HEK293 (cell line): ENCODE data around the gene KIAA1671.

Experiments
- AEBP2 ChIP-seq: fragments of 450-650 bp; formaldehyde crosslinking; IDR thresholded peaks from 2 replicates; pipeline ENCODE4 v1.5.1; 2016; ENCODE audit warnings: missing biosample characterization, missing genetic modification characterization, borderline replicate concordance
- ELK4 ChIP-seq: IDR thresholded peaks from 2 replicates; pipeline ENCODE4 v1.6.1; 2011; ENCODE audit warnings: mild to moderate bottlenecking, low read depth, low read length, borderline replicate concordance
- GLI4 ChIP-seq: fragments of 450-650 bp; formaldehyde crosslinking; IDR thresholded peaks from 2 replicates; pipeline ENCODE4 v1.5.1; 2016; ENCODE audit warnings: missing biosample characterization, missing genetic modification characterization
- PRDM1 ChIP-seq: fragments of 450-650 bp; formaldehyde crosslinking; IDR thresholded peaks from 2 replicates; pipeline ENCODE4; 2016; ENCODE audit warnings: missing biosample characterization, missing genetic modification characterization
- RBAK ChIP-seq: fragments of 450-650 bp; formaldehyde crosslinking; IDR thresholded peaks from 2 replicates; pipeline ENCODE4 v1.5.1; 2016; ENCODE audit warnings: missing biosample characterization, missing genetic modification characterization
- TSHZ1 ChIP-seq: fragments of 450-650 bp; formaldehyde crosslinking; IDR thresholded peaks from 2 replicates; pipeline ENCODE4 v1.5.1; 2016; ENCODE audit warnings: missing biosample characterization, missing genetic modification characterization, borderline replicate concordance
- YY2 ChIP-seq: fragments of 450-650 bp; formaldehyde crosslinking; IDR thresholded peaks from 2 replicates; pipeline ENCODE4 v1.5.1; 2016; ENCODE audit warnings: missing biosample characterization, missing genetic modification characterization
- ZFP3 ChIP-seq: fragments of 450-650 bp; formaldehyde crosslinking; IDR thresholded peaks from 2 replicates; pipeline ENCODE4 v1.5.1; 2016; ENCODE audit warnings: low read depth, missing biosample characterization, missing genetic modification characterization
- ZNF148 ChIP-seq: fragments of 450-650 bp; formaldehyde crosslinking; IDR thresholded peaks from 2 replicates; pipeline ENCODE4 v1.5.0; 2017; ENCODE audit warnings: missing biosample characterization, missing genetic modification characterization, borderline replicate concordance
- ZNF155 ChIP-seq: fragments of 450-650 bp; formaldehyde crosslinking; IDR thresholded peaks from 2 replicates; pipeline ENCODE4 v1.5.1; 2016; ENCODE audit warnings: missing biosample characterization, missing genetic modification characterization
- ZNF18 ChIP-seq: fragments of 450-650 bp; formaldehyde crosslinking; IDR thresholded peaks from 2 replicates; pipeline ENCODE4 v1.5.1; 2016; ENCODE audit warnings: missing biosample characterization, missing genetic modification characterization
- ZNF202 ChIP-seq: fragments of 450-650 bp; formaldehyde crosslinking; IDR thresholded peaks from 2 replicates; pipeline ENCODE4 v1.5.1; 2016; ENCODE audit warnings: missing biosample characterization, missing genetic modification characterization, borderline replicate concordance
- ZNF398 ChIP-seq: fragments of 450-650 bp; formaldehyde crosslinking; IDR thresholded peaks from 2 replicates; pipeline ENCODE4 v1.5.1; 2017; ENCODE audit warnings: missing biosample characterization, missing genetic modification characterization
- ZNF426 ChIP-seq: fragments of 450-650 bp; formaldehyde crosslinking; IDR thresholded peaks from 2 replicates; pipeline ENCODE4 v1.5.1; 2017; ENCODE audit warnings: missing biosample characterization, missing genetic modification characterization, mild to moderate bottlenecking, inconsistent platforms, moderate library complexity
- ZNF521 ChIP-seq: fragments of 450-650 bp; formaldehyde crosslinking; IDR thresholded peaks from 2 replicates; pipeline ENCODE4 v1.5.1; 2017; ENCODE audit warnings: missing biosample characterization, mild to moderate bottlenecking, missing genetic modification characterization
- ZNF580 ChIP-seq: fragments of 450-650 bp; formaldehyde crosslinking; IDR thresholded peaks from 2 replicates; pipeline ENCODE4 v1.5.1; 2016; ENCODE audit warnings: missing biosample characterization, missing genetic modification characterization
- ZNF585B ChIP-seq: fragments of 450-650 bp; formaldehyde crosslinking; IDR thresholded peaks from 2 replicates; pipeline ENCODE4 v1.5.1; 2016; ENCODE audit warnings: missing biosample characterization, missing genetic modification characterization
- ZNF596 ChIP-seq: fragments of 450-650 bp; IDR thresholded peaks from 2 replicates; pipeline ENCODE4 v1.5.0; 2018; ENCODE audit warnings: missing biosample characterization, mild to moderate bottlenecking, missing genetic modification characterization, moderate library complexity
- ZNF610 ChIP-seq: fragments of 450-650 bp; formaldehyde crosslinking; IDR thresholded peaks from 2 replicates; pipeline ENCODE4 v1.5.1; 2016; ENCODE audit warnings: missing biosample characterization, missing genetic modification characterization, borderline replicate concordance
- ZNF639 ChIP-seq: fragments of 450-650 bp; formaldehyde crosslinking; IDR thresholded peaks from 2 replicates; pipeline ENCODE4 v1.5.1; 2016; ENCODE audit warnings: missing biosample characterization, missing genetic modification characterization
- ZNF837 ChIP-seq: fragments of 450-650 bp; formaldehyde crosslinking; IDR thresholded peaks from 2 replicates; pipeline ENCODE4 v1.5.1; 2016; ENCODE audit warnings: missing biosample characterization, missing genetic modification characterization
- ZSCAN4 ChIP-seq: fragments of 450-650 bp; formaldehyde crosslinking; IDR thresholded peaks from 2 replicates; pipeline ENCODE4 v1.5.1; 2017; ENCODE audit warnings: missing biosample characterization, missing genetic modification characterization
- ZXDB ChIP-seq: fragments of 450-650 bp; formaldehyde crosslinking; IDR thresholded peaks from 2 replicates; pipeline ENCODE4 v1.5.1; 2016; ENCODE audit warnings: missing biosample characterization, missing genetic modification characterization

KIAA1671 gene

GRCh38 chr22:24951942-24952836, at the start of gene KIAA1671 (continued):
- TF ChIP-seq ZNF596 (tag by site-specific recombination) (no peak), AEBP2 (no peak), ZNF155 (tag by site-specific recombination) (no peak), ZFP3 (no peak), ZNF521 (tag by site-specific recombination) (no peak), YY2 (tag by site-specific recombination) (no peak), ZXDB (peak; percentile 36), ZNF580 (tag by site-specific recombination) (peak; percentile 55), ZNF202 (tag by site-specific recombination) (no peak), ZNF639 (tag by site-specific recombination) (no peak), ZNF610 (tag by site-specific recombination) (no peak; the same call in 1 of the 2 replicates), TSHZ1 (tag by site-specific recombination) (no peak), ZNF426 (tag by site-specific recombination) (no peak), ZNF148 (tag by site-specific recombination) (no peak), GLI4 (tag by site-specific recombination) (no peak), ZNF398 (no peak), PRDM1 (tag by site-specific recombination) (no peak), ELK4 (no peak), ZNF18 (tag by site-specific recombination) (no peak), RBAK (tag by site-specific recombination) (no peak), ZNF837 (no peak), ZNF585B (no peak), ZSCAN4 (tag by site-specific recombination) (no peak)
